A673 (cell line): ENCODE measurements around the gene MINDY4.

Experiments
- EZH2 ChIP-seq: fragments of 200-600 bp; sonication (generic); IDR thresholded peaks from 2 replicates; pipeline ENCODE4 v1.6.1; 2017; ENCODE audit warnings: borderline replicate concordance, low read depth, mild to moderate bottlenecking, mixed read lengths, antibody characterized with exemption, low read length; ENCODE audit not compliant: poor library complexity, severe bottlenecking
- TF ChIP-seq, protein P1 (sequence below): fragments of 300-800, 200-600 bp; sonication (generic); conservative IDR thresholded peaks from 2 replicates; pipeline ENCODE4 v1.5.1; 2017; ENCODE audit warnings: low read depth, mild to moderate bottlenecking, antibody characterized with exemption, low read length, moderate library complexity, mixed read lengths

DNA sequence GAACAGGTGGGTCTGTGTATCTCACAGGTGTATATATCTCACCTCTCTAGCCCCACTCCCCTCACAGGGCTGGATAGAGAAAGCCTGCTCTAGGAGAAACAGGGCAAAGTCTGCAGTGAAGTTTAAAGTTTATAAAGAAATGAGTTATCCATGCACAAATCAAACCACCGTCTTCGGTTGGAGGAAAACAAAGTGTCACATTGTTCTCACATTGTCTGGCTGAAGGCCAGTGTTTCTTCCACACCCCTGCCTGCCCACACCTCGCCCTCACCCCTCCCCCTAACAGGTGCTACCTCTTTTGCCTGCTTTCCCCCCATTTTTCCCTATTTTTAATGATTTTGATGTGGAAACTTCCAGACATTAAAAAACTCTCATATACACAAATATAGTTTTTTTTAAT, 166.2 kb downstream of the MINDY4 start:
- TF ChIP-seq, protein P1, sequence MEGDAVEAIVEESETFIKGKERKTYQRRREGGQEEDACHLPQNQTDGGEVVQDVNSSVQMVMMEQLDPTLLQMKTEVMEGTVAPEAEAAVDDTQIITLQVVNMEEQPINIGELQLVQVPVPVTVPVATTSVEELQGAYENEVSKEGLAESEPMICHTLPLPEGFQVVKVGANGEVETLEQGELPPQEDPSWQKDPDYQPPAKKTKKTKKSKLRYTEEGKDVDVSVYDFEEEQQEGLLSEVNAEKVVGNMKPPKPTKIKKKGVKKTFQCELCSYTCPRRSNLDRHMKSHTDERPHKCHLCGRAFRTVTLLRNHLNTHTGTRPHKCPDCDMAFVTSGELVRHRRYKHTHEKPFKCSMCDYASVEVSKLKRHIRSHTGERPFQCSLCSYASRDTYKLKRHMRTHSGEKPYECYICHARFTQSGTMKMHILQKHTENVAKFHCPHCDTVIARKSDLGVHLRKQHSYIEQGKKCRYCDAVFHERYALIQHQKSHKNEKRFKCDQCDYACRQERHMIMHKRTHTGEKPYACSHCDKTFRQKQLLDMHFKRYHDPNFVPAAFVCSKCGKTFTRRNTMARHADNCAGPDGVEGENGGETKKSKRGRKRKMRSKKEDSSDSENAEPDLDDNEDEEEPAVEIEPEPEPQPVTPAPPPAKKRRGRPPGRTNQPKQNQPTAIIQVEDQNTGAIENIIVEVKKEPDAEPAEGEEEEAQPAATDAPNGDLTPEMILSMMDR = no peak
- TF ChIP-seq EZH2 = no peak
